B cell (primary cell): ENCODE measurements around the gene DNAJC1.

Experiments
- EZH2 ChIP-seq: IDR thresholded peaks from 2 replicates; pipeline ENCODE4 v1.6.1; 2012; ENCODE audit warnings: borderline replicate concordance, low read depth, mild to moderate bottlenecking, moderate library complexity, low read length; ENCODE audit not compliant: insufficient read depth, poor library complexity, severe bottlenecking
- TF ChIP-seq, protein P1 (sequence below): fragments of 200-600 bp; IDR thresholded peaks from one replicate; pipeline ENCODE4 v1.8.0; 2022; ENCODE audit warnings: antibody characterized with exemption, mild to moderate bottlenecking

GRCh38 chr10:21715531-21716195, 287.9 kb downstream of the DNAJC1 start:
- no peak for TF ChIP-seq EZH2
- TF ChIP-seq, protein P1, sequence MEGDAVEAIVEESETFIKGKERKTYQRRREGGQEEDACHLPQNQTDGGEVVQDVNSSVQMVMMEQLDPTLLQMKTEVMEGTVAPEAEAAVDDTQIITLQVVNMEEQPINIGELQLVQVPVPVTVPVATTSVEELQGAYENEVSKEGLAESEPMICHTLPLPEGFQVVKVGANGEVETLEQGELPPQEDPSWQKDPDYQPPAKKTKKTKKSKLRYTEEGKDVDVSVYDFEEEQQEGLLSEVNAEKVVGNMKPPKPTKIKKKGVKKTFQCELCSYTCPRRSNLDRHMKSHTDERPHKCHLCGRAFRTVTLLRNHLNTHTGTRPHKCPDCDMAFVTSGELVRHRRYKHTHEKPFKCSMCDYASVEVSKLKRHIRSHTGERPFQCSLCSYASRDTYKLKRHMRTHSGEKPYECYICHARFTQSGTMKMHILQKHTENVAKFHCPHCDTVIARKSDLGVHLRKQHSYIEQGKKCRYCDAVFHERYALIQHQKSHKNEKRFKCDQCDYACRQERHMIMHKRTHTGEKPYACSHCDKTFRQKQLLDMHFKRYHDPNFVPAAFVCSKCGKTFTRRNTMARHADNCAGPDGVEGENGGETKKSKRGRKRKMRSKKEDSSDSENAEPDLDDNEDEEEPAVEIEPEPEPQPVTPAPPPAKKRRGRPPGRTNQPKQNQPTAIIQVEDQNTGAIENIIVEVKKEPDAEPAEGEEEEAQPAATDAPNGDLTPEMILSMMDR, result no peak
